Keratinocyte (primary cell): Measurements from ENCODE around the gene TRMT10B. TPM values are rescaled to one million over a fixed set of nuclear protein-coding genes. Genes with fewer than 3 reads are reported as not detected.

Source experiments
- DNase-seq: peaks from one replicate; pipeline ENCODE4 v3.0.0-alpha.2; 2011; ENCODE audit warnings: low read depth, missing footprints, low spot score
- FAIRE-seq: peaks from 2 replicates; lab custom pipeline; 2011; peaks lifted over from hg19 to GRCh38; lab: Jason Lieb, UNC
- H2AFZ ChIP-seq: 2 replicates; pipeline ENCODE4 v1.6.0; 2012; ENCODE audit warnings: low read length, control low read depth, inconsistent platforms; ENCODE audit not compliant: control insufficient read depth
- H3K27ac ChIP-seq: 2 replicates; pipeline ENCODE4 v1.5.1; 2011; ENCODE audit warnings: low read length; ENCODE audit not compliant: control insufficient read depth, insufficient read depth
- H3K27me3 ChIP-seq: 3 replicates; pipeline ENCODE4 v1.6.0; 2011; ENCODE audit warnings: low read length; ENCODE audit not compliant: control insufficient read depth, insufficient read depth; ENCODE audit errors: extremely low read depth
- H3K36me3 ChIP-seq, 2 experiments: 2 replicates in 1 of 2; 3 replicates in 1 of 2; pipeline ENCODE4 v1.5.1; 2011; ENCODE audit warnings: low read length in 2 of 2, mild to moderate bottlenecking in 1 of 2; ENCODE audit not compliant: control insufficient read depth in 2 of 2, insufficient read depth in 2 of 2; ENCODE audit errors: extremely low read depth in 1 of 2
- H3K4me1 ChIP-seq: 3 replicates; pipeline ENCODE4 v1.5.1; 2011; ENCODE audit warnings: low read length; ENCODE audit not compliant: control insufficient read depth, insufficient read depth; ENCODE audit errors: extremely low read depth
- H3K4me2 ChIP-seq: 3 replicates; pipeline ENCODE4 v1.6.0; 2011; ENCODE audit warnings: low read depth, low read length; ENCODE audit not compliant: control insufficient read depth, insufficient read depth; ENCODE audit errors: extremely low read depth
- H3K4me3 ChIP-seq, 3 experiments: fragments of 200-600 bp in 1 of 3; sonication (generic) in 1 of 3; 2 replicates in 2 of 3; 3 replicates in 1 of 3; pipeline ENCODE4 v1.5.1; 2011 to 2016; ENCODE audit warnings: low read length in 3 of 3, mild to moderate bottlenecking in 3 of 3, control low read depth in 2 of 3, inconsistent platforms in 1 of 3, low read depth in 1 of 3, mixed read lengths in 1 of 3, mixed run types in 1 of 3, moderate library complexity in 1 of 3; ENCODE audit not compliant: control insufficient read depth in 2 of 3, insufficient read depth in 2 of 3; ENCODE audit errors: extremely low read depth in 1 of 3
- H3K79me2 ChIP-seq: 2 replicates; pipeline ENCODE4 v1.6.0; 2012; ENCODE audit warnings: low read length; ENCODE audit not compliant: control insufficient read depth, insufficient read depth
- H3K9ac ChIP-seq: 3 replicates; pipeline ENCODE4 v1.6.0; 2011; ENCODE audit warnings: low read length; ENCODE audit not compliant: control insufficient read depth, insufficient read depth; ENCODE audit errors: extremely low read depth
- H3K9me1 ChIP-seq: 3 replicates; pipeline ENCODE4 v1.6.0; 2011; ENCODE audit warnings: low read length; ENCODE audit not compliant: control insufficient read depth, insufficient read depth; ENCODE audit errors: extremely low read depth
- H3K9me3 ChIP-seq: 2 replicates; pipeline ENCODE4 v1.5.1; 2012; ENCODE audit warnings: low read depth, low read length; ENCODE audit not compliant: control insufficient read depth
- H4K20me1 ChIP-seq: 3 replicates; pipeline ENCODE4 v1.6.0; 2011; ENCODE audit warnings: low read length; ENCODE audit not compliant: control insufficient read depth, insufficient read depth; ENCODE audit errors: extremely low read depth
- CTCF ChIP-seq, 3 experiments: IDR thresholded peaks in 1 of 3; conservative IDR thresholded peaks in 1 of 3; optimal IDR thresholded peaks in 1 of 3; 2 replicates in 2 of 3; 3 replicates in 1 of 3; pipeline versions ENCODE3 to v1.5.1; 2011; ENCODE audit warnings: low read length in 3 of 3, mild to moderate bottlenecking in 3 of 3, moderate library complexity in 2 of 3, control low read depth in 1 of 3, inconsistent platforms in 1 of 3; ENCODE audit not compliant: insufficient read depth in 2 of 3; ENCODE audit errors: extremely low read depth in 1 of 3
- EZH2 ChIP-seq: IDR thresholded peaks from one replicate; pipeline ENCODE4 v1.6.1; 2012; ENCODE audit warnings: inconsistent platforms, mild to moderate bottlenecking, low read length, moderate library complexity
- dilution Hi-C: fragments of 300-500 bp; cut with MboI; formaldehyde crosslinking; loops from one replicate; pipeline ENCODE4 v1.7.0; 2020; ENCODE audit warnings: low sequenced_read_pairs; ENCODE audit not compliant: extremely low pct_ligation_motif_present
- polyA plus RNA-seq, 5 experiments: library from polyadenylated mRNA; depleted of rRNA in 3 of 5; stranded (reverse) in 3 of 5; stranded (forward) in 1 of 5; unstranded in 1 of 5; fragments of >200 nt; gene quantifications; 1 replicate in 1 of 5; 2 replicates in 3 of 5; 3 replicates in 1 of 5; pipeline versions ENCODE4 v1.2.1 to v1.2.3, GENCODE V29; 2011 to 2012; ENCODE audit warnings: missing spikeins in 2 of 5, low read depth in 1 of 5, low replicate concordance in 1 of 5

Gene TRMT10B
- polyA plus RNA-seq, 1 donor (not counting 4 experiments of a cell fraction or from before 2014, with no cell fraction given): 6.9 TPM

GRCh38 chr9:37715991-37716505, 37.6 kb upstream of the TRMT10B start:
- no peak overlapping the region for H3K9ac ChIP-seq
- peaks cover 5% of the 10 kb centered on the region for H3K27me3 ChIP-seq
- no peak overlapping the region for H2AFZ ChIP-seq
- no peak for TF ChIP-seq CTCF (optimal IDR thresholded peaks at IDR 0.05 in 1 of 3, IDR thresholded peaks at IDR 0.05 in 1 of 3, conservative IDR thresholded peaks at IDR 0.05 in 1 of 3; ENCODE audit: extremely low read depth in 1 of 3, insufficient read depth in 2 of 3, low read length in 3 of 3)
- no peak for TF ChIP-seq EZH2
- DNase-seq (no peak), FAIRE-seq (no peak)
- H3K9me1 ChIP-seq: no peaks in the 10 kb centered on the region
- H3K4me2 ChIP-seq: no peak overlapping the region
- no peak overlapping the region for H3K27ac ChIP-seq
- dilution Hi-C loops: no loop called here
- H3K79me2 ChIP-seq: no peaks in the 10 kb centered on the region
- no peaks in the 10 kb centered on the region for H3K9me3 ChIP-seq
- H4K20me1 ChIP-seq: no peaks in the 10 kb centered on the region
- no peaks in the 10 kb centered on the region for H3K4me1 ChIP-seq
- no peak overlapping the region for H3K4me3 ChIP-seq
- no peaks in the 10 kb centered on the region for H3K36me3 ChIP-seq

GRCh38 chr9:37719526-37719925, 34.1 kb upstream of the TRMT10B start:
- dilution Hi-C loops: no loop called here
- TF ChIP-seq EZH2: no peak
- no peak for TF ChIP-seq CTCF (optimal IDR thresholded peaks at IDR 0.05 in 1 of 3, IDR thresholded peaks at IDR 0.05 in 1 of 3, conservative IDR thresholded peaks at IDR 0.05 in 1 of 3; ENCODE audit: extremely low read depth in 1 of 3, insufficient read depth in 2 of 3, low read length in 3 of 3)

More at GRCh38 chr9:37719526-37719925, 34.1 kb upstream of the TRMT10B start:
- Histone ChIP-seq H3K4me2 (no peak overlapping the region), H3K27ac (no peak overlapping the region), H3K9ac (no peak overlapping the region), H3K9me3 (no peaks in the 10 kb centered on the region), H4K20me1 (peaks cover 2% of the 10 kb centered on the region), H3K4me1 (no peaks in the 10 kb centered on the region), H3K4me3 (no peak overlapping the region), H3K9me1 (no peaks in the 10 kb centered on the region), H3K27me3 (no peaks in the 10 kb centered on the region), H3K79me2 (no peaks in the 10 kb centered on the region), H2AFZ (no peak overlapping the region), H3K36me3 (no peaks in the 10 kb centered on the region)
- FAIRE-seq (no peak), DNase-seq (no peak)
